Measurements from ENCODE around the gene PCAT6.
"Not testable (repeated sequence)": the region's sequence is repeated elsewhere in the genome, so short reads cannot be mapped to it uniquely, and the experiment has no call there.

The PCAT6 gene

GRCh38 chr1:202807926-202808757 lies 2.6 kb upstream of the PCAT6 start, which contains the start of gene KDM5B:
Gene KDM5B (minus strand): TSS chr1:202808421. CDS start chr1:202808305, 116 bp downstream.
- DNase-seq, result no peak

DNA sequence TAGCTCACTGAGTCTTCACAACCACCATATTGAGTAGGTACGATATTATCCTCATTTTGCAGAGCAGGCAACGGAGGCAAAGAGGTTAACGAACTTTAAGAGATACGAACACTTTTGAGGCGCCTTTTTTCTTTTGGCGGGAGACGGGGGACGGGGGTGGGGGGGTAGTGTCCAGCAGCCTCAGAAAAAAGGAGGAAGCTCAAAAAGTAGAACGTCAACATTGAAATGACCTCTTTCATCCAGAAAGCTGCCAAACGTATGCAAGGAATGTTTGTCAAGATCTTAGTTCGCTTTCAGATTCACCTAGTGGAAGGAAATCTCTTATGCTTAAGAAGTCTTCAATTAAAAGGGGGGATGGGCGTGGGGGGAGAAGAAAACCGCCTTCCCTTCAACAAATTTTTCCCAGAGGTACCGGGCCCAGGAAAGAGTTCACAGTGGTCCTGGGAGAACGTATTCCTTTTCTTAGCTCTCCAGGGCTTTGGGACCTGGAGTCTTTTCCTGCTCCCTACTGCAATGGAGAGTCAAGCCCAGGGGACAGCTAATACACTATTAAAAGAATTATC lies 1.1 kb upstream of the PCAT6 start:
- no peak for DNase-seq

DNA sequence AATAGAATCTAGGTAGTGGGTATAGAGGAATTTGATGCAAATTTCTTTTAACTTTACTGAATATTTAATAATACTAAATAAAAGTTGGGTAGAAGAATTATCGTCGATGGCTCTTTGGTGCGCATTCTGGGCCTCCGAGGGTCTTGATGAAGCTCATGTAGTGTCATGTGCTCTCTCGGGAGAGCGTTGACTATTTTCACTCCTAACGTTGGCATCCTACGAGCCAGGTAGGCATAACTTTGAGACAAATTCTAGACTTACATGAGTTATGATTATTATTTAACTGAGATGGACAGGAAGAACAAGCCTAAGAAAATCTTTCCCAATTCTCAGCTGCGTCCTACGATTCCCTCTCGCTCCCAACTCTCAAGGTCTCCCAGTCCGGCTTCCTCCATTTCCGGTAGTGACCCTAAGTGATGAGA lies 550 bp upstream of the PCAT6 start:
- no peak for DNase-seq

DNA sequence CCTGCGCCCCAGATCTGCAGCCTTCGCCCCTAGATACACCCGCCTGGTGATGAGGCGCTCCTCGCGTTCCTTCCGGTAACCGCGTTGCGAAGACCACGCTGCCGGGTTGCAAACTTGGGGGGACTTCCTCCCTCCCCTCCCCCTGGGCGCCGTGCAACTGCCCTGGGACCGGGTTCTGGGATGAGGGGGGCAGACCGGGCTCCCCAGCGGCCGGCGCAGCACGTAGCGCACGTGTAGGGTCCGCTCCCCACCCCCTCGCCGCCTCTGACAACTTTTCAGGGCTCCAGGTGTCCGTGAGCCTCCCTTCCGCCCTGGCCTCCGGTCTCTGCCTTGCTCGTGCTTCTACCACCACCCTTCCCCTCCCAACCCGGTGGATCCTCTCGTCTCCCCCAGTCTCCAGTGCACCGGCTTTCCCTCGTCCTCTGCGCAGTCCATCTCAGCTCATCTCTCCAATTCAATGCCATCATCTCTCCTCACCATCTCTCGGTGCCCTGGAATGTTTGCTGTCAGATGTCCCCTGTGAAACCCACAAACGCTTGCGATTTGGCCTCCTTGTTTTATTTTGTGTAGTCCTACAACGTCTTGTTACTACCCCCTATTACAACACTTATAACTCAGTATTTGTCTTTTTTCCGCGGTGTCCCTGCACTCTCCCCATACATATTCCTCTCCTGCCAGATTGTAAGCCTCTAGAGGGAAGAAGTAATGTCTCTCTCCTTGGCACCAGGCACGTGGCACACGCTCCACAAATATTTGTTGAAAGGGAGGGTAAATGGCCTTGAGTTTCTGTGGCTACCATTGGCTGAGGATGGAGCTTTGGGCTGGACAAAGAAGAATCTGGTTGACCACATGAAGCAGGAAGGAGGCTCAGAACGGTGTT lies 782 bp downstream of the PCAT6 start:
- no peak for DNase-seq

GRCh38 chr1:202812176-202813026 lies 1.6 kb downstream of the PCAT6 start:
- no peak for DNase-seq

DNA sequence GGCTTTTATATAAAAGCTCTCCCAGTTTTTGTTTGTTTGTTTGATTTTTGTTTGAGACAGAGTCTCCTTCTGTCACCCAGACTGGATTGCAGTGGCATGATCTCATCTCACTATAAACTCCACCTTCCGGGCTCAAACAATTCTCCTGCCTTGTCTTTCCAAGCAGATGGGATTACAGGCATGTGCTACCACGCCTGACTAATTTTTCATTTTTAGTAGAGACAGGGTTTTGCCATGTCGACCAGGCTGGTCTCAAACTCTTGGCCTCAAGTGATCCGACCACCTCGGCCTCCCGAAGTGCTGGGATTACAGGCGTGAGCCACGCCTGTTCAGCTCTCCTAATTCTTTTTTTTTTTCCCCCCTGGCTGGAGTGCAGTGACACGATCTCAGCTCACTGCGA lies 4.4 kb downstream of the PCAT6 start:
- DNase-seq, result peak; percentile 37

DNA sequence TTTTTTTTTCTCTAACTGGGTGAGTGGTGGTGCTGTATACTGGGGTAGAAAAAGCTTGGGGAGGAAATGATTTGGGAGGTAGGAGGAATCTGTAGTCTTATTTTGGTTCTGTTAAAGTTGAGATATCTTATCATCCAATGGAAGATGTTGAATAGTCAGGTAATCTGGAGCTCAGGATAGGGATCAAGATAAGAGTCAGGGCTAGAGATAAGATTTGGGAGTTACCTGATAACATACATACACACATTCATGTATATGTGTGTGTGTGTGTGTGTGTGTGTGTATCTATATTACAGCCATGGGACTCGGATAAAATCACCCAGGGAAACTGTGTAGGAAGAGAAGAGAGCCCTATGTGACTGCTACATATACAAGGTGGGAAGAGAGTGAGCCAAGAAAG lies 8.1 kb downstream of the PCAT6 start:
- no peak for DNase-seq

- DNase-seq, result no peak
Observed at GRCh38 chr1:202821467-202821866, 10.7 kb downstream of the PCAT6 start.

GRCh38 chr1:202825748-202826147 lies 15.0 kb downstream of the PCAT6 start:
- no peak for DNase-seq

DNA sequence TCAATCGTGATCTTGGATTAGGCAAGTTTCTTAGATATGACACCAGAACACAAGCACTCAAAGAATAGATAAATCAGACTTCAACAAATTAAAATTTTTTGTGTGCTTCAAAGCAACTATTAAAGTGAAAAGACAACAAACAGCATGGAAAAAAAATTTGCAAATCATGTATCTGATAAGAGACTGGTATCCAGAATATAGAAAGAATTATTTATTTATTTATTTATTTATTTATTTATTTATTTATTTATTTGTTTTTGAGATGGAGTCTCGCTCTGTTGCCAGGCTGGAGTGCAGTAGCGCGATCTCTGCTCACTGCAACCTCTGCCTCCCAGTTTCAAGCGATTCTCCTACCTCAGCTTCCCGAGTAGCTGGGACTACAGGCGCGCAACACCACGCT lies 18.5 kb downstream of the PCAT6 start:
- not testable (repeated sequence) for DNase-seq

- DNase-seq, result no peak
Observed at GRCh38 chr1:202831906-202832305, 21.2 kb downstream of the PCAT6 start.

GRCh38 chr1:202834771-202835547 lies 24.2 kb downstream of the PCAT6 start:
- no peak for DNase-seq

DNA sequence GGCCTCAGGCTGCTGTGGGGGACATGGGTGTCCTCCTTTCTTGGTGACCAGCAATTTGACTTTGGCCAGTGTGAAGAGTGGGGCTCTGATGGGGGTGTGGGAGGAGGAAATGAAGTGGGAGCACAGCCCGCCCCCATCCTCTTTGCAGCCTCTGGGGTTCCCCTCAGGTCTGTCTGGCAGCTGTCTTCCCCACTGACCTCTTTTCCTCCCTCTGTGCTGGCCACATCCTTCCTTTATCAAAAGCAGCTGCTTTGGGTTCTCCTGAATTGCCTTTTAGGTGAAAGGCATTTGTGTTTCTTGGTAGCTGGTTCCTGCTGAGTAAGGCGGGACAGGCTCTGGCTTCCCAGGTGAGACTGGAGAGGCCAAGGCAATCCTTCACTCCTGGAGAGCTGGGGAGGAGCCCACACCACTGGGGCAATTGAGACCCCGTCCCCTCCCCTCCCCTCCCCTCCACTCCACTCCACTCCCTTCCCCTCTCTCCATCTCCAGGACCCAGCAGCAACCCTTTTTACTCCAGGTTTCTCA lies 24.9 kb downstream of the PCAT6 start:
- no peak for DNase-seq

DNA sequence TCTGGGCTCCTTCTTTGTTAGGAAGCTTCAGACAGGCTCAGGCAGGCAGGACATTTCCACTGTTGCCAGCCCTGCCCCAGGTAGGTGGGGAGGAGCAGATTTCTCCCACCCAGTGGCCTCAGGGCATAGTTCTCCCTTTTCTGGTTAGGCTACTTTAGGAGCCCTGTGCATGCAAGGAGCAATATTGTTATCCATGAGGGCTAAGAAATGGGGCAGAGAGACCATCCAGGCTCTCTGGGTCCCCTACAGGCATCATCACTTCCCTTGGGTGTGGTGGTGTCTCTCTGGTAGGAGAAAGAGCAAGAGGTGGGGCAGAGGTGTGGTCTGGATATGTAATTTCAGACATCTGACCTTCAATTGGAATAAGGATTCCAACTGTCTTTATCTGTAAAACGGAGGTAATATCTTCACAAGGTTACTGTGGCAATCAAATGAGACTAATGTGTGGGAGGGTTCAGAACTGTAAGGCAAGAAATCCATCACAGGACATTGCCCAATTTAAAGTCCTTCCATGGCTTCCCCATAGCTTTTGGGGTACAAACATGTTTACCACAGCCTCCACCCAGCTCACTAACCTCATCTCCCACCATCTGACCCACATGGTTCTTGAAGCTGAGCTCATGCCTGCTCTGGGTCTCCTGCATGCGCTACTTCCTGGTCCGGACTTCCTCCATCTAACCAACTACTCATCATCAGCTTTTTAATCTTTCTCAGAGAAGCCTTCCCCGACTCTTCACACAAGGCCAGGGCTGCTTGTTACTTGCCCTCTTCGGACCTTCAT lies 26.1 kb downstream of the PCAT6 start:
- no peak for DNase-seq

- no peak for DNase-seq
Observed at GRCh38 chr1:202837746-202838262, 27.1 kb downstream of the PCAT6 start.

DNA sequence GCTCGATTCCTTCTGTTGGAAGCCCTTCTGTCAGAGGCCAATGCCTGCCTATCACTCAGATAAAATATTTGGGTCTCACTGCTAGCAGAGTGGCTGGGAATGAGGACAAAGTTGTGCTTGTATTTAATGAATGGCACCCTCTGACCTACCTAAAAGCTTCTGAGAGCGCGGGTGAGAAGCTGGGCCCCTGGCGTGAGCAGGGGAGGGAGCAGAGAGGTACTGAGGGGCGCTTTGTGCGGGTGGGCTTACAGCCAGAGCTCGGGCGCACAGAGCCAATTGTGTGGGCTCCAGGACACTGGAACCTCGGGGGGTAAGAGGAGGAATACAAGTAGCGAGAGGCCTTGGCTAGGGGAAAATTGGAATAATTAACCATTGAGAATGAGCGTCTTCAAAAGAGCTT lies 32.3 kb downstream of the PCAT6 start:
- no peak for DNase-seq

DNA sequence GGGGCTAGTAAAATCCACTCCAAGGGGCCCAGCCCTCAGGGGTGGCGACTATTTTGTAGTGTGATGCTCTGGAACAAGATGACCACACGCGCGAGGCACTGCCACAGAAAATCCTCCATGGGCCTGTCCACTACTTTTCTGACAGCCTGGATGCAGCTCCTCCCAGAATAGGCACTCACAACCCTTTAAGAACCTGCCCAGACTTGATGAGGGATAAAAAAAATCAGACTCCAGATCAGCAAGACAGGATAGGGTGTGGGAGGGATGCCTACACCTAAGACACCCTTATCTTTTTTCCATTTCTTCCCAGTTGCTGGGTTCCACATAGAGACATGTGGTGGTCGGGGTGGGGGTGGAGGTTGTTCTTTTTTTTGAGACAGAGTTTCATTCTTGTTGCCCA lies 33.5 kb downstream of the PCAT6 start:
- no peak for DNase-seq

GRCh38 chr1:202844935-202845334 lies 34.2 kb downstream of the PCAT6 start:
- DNase-seq, result no peak

DNA sequence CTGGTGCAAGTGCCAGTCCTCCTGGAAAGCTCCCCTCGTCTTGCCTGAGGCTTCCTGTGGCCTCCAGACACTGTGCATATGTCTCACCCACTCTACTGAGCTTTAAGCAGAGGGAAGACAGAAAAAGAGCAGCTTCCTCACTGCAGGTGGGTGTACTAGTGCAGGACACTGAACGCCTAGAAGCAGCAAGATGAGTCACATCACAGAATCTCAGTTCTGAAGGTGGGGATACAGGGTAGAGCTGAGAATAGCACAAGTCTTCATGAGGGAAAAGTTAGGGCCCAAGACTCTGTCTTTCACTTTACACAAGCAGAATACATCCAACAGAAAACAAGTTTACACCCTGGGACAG lies 37.4 kb downstream of the PCAT6 start:
- no peak for DNase-seq

GRCh38 chr1:202850593-202851362 lies 40.0 kb downstream of the PCAT6 start:
- no peak for DNase-seq
